GM21447 (cell line): ENCODE results near the gene PPP4R4.
"Not testable (repeated sequence)": the region's sequence is repeated elsewhere in the genome, so short reads cannot be mapped to it uniquely, and the experiment has no call there.

Experiments used
- ATAC-seq: cut with Tn5 transposase; IDR thresholded peaks from one replicate; pipeline ENCODE4 v1.9.1; 2021; ENCODE audit not compliant: unreplicated experiment

The PPP4R4 gene

GRCh38 chr14:94144765-94145164 lies 29.4 kb upstream of the PPP4R4 start:
- ATAC-seq = no peak

DNA sequence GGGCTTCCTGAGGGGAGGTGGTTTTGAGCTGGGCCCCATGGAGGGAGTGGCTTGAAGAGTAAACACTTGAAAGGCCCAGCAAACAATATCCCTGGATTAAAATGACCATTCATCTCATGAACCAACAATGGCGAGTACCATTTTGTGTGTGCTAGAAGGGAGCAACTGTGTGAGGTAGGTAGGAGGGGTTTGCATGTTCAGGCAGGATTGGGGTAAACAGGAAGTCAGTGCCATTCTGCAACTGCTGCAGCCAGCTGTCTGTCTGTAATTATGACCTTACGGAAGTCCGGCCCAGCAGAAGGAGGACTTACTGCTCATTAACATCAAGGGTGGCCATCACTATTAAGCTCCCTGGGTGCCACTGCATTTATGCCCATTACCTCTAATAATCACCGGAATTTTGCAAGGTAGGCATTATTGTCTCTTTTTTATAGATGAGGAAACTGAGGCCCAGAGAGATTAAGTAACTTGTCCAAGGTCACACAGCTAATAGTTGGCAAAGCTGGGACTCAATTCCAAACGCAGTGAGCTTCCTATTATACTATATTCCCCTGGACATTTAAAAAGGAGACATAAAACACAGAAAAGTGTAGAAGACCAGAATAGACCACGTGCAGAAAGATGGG lies 28.1 kb upstream of the PPP4R4 start:
- no peak for ATAC-seq

DNA sequence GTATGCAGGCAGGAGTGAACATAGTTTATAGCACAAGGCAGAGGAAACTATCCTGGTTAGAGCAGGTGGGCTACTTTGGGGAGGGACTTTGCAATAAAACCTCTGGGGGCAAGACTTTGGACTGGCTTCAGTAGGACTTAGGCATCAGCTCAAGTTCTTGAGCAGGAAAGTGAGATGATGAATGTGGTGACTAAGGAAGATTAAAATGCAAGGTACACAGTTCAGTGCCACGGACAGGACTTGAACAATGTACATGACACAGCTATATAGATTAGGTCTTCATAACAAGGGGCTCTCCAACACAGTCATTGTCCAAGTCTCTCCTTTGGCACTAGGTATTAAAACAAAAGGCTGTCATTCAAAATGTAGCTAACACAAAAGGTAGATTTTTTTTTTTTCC lies 21.4 kb upstream of the PPP4R4 start:
- no peak for ATAC-seq

DNA sequence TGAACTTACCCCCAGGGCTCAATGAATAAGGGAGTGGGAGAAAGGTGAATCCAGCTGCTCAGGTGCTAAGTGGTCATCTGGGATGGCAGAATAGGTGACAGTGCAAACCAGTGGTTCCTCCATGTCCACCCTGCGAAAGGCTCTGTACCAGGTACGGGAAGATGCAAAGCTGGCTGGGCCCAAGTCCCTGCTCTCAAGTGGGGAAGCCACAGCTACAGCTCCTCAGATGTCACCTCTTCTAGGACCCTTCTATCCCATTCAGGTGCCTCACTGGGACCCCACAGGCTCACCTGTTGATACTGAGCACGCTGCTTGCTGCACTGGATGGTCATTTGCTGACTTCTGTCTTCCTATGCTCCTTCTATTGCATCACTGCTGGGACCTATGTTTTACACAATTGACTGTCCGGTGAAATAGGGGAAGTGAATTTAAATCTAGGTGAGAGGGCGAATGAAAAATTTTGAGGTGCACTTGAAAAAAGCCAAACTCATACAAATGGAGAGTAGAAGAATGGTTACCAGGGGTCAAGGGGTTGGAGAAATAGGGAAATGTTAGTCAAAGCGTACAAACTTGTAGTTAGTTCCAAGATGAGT lies 20.3 kb upstream of the PPP4R4 start:
- ATAC-seq = no peak

GRCh38 chr14:94156143-94156542 lies 18.0 kb upstream of the PPP4R4 start:
- ATAC-seq = not testable (repeated sequence)

DNA sequence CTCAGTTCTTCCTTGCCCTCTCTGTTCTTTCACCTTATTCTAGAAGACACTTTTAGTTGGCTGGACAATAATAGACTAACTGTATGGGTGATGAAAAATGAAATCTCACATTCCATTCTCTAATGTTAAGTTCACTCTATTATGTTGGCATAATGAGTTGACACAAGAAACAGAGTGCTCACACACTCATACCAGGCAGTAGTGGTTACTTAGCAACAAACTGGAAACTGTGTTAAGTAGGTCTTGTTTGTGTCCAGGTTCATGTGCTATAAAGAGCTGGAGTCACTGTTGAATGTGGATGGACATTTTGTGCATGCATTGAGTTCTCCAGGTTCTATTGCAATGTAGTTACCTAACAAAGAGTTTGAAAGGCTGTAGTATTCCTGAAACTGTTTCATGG lies 16.9 kb upstream of the PPP4R4 start:
- ATAC-seq = no peak

DNA sequence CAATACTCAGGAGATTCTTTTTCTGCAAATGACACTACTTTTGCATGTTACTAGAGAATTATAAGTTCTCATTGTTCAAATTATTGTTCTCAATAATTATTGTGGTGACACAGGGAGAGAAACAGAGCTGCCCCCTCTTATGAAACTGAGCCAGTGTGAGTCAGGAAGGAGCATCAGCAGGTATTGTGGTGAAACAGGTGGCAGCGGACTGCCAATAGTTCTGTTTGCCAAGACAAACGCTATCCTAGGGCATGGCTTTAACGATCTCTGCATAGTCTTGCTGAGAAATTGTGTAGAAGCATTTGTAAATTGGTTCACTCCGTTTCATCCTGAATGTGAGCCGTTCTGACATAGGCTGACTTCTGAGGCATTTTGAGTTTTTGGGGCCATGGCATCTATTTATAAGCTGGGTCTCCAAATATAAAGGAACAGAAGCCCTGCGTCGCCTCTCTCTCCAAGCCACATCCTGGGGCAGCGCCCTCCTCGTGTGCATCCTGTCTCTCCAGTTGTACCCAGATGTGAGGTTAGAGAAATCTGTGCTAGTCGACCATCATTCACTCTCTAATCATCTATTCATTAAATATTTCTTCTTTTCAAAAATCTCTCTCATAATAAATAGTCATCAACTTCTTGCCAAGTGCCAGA lies 15.8 kb upstream of the PPP4R4 start:
- no peak for ATAC-seq

DNA sequence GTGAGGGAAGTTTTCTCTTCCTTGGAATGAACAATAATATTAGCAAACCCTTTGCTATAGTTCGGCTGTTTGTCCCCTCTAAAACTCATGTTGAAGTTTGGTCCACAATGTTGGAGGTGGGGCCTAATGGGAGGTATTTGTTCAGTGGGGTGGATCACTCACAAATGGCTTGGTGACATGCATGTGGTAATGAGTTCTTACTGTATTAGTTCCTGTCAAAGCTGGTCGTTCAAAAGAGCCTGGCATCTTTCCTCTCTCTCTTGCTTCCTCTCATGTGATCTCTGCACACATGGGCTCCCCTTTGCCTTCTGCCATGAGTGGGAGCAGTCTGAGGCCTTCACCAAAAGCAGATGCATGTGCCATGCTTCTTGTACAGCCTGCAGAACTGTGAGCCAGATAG lies 13.1 kb upstream of the PPP4R4 start:
- no peak for ATAC-seq

DNA sequence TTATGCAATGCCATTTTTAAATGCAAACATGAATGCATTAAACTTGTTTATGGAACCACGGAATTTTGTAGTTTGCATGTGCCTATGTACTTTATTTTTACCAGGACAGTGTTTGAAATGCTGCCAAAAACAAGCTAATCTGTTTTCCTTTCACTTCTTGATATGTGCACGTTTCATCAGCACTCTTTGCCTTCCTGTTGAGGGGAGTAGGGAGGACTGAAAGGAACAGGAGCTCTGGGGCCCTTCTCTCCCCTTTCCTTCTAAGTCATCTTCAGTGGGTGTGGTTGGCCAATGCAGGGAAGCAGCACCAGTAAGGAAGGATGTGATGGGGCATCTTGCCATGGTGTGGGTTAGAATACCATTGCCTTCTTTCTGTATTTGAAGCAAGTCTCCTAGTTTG lies 12.1 kb upstream of the PPP4R4 start:
- no peak for ATAC-seq

GRCh38 chr14:94162466-94162865 lies 11.7 kb upstream of the PPP4R4 start:
- no peak for ATAC-seq

- no peak for ATAC-seq
Measured at GRCh38 chr14:94163796-94164195, 10.3 kb upstream of the PPP4R4 start.

GRCh38 chr14:94164685-94165431 lies 9.3 kb upstream of the PPP4R4 start:
- no peak for ATAC-seq

DNA sequence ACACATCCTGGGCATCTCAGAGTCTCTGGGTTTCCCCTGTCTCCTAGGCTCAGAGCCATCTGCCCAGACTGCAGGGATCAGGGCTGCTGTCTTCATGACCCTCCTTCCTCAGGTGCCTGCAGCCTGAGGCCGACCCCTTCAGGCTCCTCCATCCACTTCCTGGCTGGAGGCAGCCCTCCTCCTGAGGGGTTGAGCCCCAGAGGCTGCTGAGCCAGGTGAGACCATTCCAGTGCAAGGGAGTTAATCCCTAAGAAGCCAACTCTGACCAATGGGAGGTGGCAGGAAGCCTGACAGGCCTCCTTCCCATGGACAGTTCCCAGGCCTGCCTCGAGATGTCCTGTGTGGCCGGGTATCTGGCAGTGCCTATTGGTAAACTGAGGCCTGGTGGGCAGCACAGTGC lies 8.4 kb upstream of the PPP4R4 start:
- no peak for ATAC-seq

DNA sequence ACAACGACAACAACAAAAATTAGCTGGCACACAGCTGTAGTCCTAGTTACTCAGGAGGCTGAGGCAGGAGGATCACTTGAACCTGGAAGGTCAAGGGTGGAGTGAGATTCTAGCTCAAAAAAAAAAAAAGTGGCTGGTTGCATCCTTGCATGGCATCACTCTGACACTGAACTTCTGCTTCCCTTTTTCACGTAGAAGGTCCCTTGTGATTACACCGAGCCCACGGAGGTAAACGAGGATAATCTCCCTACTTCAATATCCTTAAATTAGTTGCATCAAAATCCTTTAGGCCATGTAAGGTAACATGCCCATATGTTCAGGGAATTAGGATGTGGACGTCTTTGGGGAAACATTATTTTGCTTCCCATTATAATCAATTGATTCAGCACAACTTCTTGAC lies 4.0 kb upstream of the PPP4R4 start:
- ATAC-seq = no peak

GRCh38 chr14:94171208-94171607 lies 2.9 kb upstream of the PPP4R4 start:
- no peak for ATAC-seq

DNA sequence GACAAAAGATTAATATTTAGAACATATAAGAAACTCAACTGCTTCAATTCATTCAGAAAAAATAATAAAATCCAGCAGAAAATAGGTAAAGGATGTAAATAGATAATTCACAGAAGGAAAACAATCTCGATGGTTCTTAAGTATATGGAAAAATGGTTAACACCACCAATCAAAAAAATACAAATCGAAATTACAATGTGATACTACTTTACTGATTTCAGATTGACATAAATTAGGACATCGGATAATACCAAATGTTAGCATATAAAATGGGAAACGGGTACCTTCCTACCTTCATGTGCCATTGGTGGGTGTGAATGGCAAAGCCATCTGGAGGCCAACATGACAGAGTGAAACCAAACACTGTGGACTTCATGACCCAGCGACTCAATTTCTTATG lies 1.6 kb upstream of the PPP4R4 start:
- no peak for ATAC-seq

DNA sequence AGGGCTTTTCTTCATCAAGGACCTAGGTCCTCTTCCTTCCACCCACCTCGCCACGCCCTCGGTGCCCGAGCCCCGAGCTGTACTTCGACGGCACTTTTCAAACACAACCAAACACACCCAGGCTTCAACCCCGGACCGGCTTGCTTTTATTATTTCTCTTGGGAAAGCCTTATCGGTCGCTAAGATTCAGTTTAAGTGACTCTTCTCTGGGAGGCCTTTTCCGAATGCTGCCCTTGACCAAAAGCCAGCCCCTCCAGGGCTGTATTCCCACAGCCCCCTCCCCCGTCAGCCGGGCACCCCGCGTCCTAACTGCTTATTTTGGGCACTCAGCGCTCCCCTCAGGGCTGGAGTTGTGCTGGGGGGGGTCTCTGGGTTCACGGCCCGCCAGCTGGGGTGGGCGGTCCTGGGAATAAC lies 644 bp upstream of the PPP4R4 start:
- ATAC-seq = no peak

DNA sequence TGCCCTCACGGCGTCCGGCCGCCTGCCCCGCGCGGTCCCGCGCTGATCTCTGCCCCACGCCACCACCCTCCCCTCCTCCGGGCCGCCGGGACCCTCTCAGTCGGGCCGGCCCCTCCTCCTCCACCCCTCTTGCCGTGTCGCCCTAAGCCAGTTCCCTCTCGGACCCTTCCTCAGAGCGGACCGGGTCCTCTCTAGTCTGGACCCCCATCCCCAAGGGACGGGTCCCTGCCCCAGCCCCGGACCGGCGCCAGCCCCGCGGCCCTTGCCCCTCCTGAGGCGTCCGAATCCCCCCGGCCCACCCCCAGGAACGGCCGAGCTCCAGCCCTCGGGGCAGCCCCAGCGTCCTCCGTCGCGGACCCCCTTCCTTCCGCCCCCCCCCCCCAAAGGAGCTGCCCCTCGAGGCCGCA lies 485 bp downstream of the PPP4R4 start:
- ATAC-seq = no peak

DNA sequence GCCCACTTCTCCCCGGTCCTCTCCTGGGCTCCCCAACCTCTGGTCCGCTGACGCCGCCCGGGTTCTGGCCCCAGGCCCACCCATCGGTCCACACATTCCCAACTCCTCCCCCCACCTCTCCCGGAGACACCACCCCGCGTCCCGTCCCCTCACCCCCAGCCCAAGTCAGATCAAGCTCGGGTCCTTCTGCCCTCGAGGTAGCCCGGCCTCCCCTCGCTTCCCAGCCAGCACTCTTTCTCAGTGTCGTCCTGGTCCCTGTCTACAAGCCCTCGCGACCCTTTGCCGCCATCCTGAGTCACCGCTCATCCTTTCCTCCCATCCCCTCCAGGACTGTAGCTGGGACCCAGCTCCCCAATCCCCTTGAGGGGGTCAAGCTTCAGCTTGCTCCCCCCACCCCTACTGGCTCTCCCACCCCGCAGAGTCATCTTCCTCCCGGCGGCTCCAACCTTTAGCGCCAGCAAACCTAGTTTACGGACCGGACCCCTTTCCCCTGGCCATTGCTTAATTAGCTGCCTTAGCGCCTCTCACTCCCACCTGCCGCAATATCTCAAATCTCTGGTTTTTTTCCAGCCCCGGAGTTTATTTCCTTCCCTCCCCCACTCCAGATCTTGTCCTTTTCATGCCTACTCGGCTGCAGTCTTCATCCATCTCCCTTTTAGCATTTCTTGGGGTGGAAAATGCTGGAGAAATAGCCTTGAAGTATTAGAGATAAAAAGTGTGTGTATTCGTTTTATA lies 1.1 kb downstream of the PPP4R4 start:
- ATAC-seq = no peak

DNA sequence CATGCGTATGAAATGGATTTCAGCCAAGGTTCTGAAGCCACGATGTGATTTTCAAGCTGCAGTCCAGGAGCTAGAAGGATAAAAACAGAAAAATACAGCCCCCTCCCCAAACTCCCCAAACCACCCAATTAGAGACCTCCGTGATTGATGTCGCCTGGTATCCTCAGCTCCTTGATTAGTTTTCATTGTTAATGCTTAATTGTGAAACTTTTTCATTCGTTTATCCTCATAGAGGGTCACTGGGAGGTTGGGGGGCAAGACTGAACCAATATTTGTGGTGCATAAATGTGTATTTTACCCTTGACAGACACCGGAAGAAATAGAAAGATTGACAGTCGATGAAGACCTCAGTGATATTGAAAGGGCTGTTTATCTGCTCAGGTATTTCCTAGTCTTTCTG lies 1.6 kb downstream of the PPP4R4 start:
- no peak for ATAC-seq

- no peak for ATAC-seq
Measured at GRCh38 chr14:94176808-94177207, 2.7 kb downstream of the PPP4R4 start.
